ENCODE results near the gene P3H1. TPM values are rescaled to one million over a fixed set of nuclear protein-coding genes. Genes with fewer than 3 reads are reported as not detected.
A peak's percentile ranks its signal among the peaks of the same experiment; 100 is the strongest.
"Not testable (repeated sequence)": the region's sequence is repeated elsewhere in the genome, so short reads cannot be mapped to it uniquely, and the experiment has no call there.

P3H1 gene
- total RNA-seq, 1 donor from 2014 or later: 67.0 TPM

DNA sequence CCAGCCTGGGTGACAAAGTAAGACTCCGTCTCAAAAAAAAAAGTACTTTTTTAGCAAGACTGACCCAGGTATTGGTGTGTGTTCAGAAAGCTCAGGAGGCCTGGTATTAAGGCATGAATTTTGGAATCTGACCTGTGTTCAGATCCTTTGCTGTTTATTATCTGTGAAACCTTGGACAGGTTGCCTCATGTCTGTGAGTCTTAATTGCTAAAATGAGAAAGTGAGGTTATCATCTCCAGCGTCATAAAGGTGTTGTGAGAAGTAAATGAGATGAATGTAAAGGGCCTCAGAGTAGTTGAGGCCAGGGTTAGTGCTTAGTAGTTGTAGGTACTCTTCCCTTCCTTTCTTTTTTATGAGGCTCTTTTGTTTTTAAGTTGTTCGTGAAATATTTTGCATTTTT is 3.0 kb upstream of the P3H1 start:
- no peak for DNase-seq (ENCODE audit: low read depth in 2 of 2)

DNA sequence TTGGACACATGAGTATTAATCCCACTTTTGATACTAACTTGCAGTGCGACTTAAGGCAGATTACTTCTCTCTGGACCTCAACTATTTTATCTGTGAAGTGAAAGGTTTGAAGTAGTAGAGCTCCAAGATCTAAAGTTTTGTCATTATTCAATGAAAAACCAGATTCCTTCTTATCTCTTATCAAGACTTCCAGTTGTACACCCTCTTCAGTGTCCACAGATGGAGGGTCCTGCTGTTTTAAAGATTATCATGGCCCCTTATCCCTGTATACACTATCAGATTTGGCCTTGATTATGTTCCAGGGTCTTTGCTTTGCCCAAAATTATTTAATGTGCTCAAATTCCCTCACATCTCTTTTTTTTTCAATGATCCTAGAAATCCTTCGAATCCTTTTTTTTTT is 1.3 kb upstream of the P3H1 start:
- no peak for DNase-seq (ENCODE audit: low read depth in 2 of 2)

DNA sequence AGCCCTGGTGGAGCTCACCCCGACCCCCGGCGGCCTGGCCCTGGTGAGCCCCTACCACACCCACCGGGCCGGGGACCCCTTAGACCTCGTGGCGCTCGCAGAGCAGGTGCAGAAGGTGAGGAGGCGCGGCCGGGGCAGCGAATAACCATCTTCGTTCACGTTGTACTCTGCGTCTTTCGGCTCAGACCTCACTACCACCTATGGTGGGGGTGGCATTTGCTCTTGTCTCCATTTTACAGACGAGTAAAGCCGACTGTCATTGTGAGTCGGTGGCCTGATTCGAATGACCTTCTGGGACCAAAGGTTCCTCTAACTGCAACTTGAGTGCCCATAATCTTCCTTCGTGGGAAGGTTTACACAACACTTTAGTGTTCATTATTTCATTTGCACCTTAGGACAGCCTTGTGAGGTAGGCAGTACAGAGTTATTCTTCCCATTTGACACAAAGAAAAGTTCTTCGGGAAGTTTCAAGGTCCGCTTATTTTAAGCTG is 727 bp upstream of the P3H1 start:
- no peak for DNase-seq (ENCODE audit: low read depth in 2 of 2)

DNA sequence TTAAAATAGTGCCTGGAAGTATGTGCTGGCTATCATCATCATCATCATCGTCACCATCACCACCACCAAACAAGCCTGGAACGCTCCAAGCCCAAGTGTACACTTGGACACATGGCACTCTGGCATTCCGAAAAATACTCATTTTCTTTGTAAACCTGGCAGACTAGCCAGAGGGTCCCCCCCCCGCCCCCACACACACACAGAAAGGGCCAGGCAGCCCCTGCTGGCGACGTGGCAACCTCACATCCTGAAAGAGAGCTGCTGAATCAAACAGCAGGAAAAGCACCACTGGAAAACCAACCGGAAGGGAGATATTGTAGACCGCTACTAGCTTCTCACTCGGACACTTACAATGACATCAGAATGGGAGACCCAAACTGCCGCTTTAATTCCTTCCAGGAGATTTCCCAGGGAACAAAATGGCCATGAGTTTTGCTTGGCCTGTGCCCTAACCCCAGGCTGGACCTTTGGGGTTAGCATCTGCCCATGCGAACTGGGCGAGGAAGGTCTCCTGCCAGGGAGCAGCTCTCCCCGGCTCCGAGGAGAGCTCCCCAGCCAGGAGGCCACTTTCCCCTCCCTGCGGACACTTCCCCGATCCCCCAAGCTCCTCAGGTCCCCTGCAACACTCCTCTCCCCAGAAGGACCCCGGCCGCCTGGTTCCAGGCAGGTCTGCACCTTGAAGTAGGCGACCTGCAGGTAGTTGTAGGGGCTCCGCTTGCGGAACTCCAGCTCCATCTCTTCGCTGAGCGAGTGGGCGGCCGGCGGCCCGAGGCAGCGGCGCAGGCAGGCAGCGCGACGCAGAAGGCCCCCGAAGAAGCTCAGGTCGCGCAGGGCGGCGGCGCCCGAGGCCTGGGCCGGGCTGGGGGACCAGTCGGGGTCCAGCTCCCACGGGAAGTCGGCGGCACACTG is 742 bp downstream of the P3H1 start:
- peak; percentile 48 to 85 for DNase-seq (ENCODE audit: low read depth in 2 of 2)

DNA sequence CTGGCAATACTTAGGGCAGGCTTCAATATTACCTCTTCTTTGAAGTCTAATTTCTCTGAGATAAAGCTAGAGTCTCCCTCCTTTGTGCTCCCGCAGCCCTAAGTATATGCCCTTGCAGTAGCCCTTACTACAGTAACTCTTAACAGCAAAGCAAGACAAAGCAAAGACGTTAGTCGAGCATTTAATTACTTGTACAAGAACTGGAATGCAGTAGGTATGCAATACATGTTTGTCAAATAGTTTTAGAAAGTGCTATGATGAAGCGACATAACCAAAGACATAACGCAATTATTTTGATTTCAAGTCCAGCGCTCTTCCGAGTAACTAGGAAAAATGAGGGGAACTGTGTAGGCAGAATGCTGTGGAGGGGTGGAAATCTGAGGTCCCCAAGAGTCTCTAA is 1.6 kb downstream of the P3H1 start:
- no peak for DNase-seq (ENCODE audit: low read depth in 2 of 2)

DNA sequence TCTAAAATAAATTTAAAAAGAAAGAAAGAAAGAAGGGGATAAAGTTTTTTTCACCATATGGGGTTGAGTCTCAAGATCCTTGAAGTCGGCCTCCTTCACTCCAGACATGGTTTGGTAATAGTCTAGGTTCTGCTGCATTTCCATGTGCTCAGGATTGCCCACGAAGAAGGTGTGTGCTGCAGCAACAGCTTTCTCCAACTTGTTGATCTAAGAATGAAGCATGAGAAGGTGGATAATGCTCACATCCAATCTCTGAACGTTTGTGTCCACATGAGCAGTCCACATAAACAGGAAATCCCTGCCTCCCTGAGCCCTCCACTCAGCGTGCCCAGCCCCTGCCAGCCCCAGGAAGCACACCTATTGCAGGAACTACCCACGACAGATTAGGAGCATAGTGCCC is 4.6 kb downstream of the P3H1 start:
- peak in 1 of 2 donors; percentile 18 for DNase-seq (ENCODE audit: low read depth in 2 of 2)

DNA sequence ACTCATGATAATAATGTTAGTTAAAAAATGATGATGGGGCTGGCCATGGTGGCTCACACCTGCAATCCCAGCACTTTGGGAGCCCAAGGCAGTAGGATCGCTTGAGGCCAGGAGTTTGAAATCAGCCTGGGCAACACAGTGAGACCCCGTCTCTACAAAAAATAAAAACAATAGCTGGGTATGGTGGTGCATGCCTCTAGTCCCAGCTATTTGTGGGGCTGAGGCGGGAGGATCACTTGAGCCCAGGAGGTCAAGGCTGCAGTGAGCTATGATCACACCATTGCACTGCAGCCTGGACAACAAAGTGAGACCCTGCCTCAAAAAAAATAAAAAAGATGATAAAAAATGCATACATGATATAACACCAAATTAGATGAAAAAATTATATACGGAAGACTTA is 5.3 kb downstream of the P3H1 start:
- DNase-seq (ENCODE audit: low read depth in 2 of 2): no peak

DNA sequence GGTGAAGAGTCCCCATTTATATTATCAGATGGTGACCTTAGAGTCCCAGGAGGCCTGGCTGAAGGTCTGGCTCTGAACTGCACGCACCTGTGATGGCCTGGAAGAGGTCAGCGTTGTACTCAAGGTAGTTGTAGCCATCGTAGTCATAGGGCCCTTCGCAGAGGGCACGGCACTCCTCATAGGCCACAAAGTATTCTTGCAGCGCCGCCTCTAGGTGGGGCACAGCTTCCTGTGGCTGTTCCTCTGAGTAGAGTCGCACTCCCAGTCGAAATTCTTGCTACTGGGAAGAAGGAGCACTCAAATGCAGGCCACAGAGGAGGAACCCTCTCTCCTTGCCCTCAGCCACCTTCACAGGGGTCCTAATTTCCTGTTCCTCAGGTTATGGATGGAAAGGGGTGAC is 7.7 kb downstream of the P3H1 start:
- DNase-seq (ENCODE audit: low read depth in 2 of 2): no peak

DNA sequence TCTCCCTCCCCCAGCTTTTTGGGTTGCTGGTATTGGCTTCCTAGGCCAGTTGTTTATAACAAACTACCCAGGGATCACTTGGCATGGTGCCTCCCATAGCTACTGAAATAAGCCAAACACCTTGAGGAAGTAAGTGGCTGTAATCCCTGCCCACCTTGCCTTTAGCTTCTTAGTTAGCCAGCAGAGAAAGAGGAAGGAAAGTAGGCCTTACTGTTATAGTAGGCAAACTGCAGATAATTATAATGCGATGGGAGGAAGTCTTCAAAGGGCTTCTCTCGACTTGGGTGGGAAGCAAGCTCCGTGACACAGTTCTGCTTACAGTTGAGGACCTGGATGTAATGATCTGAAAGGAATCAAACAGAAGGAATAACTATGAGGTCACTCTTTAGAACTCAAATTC is 8.2 kb downstream of the P3H1 start:
- no peak for DNase-seq (ENCODE audit: low read depth in 2 of 2)

DNA sequence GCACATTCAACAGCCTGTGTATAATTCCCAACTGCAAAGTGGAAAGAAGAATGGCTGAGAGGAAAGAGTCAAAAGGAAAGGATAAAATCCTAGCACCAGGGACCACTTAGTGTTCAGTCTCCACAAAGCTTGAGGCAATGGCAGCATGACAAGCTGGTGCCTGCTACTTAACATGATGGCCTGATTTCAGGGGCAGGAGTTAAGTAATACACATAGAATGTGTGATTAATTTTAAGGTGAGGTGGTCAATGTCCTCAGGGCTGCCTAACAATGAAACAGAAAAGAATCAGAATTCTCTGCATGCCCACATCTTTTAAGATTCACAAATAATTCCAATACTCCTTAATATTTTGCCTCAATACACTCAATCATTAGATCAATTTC is 8.9 kb downstream of the P3H1 start:
- no peak for DNase-seq (ENCODE audit: low read depth in 2 of 2)

DNA sequence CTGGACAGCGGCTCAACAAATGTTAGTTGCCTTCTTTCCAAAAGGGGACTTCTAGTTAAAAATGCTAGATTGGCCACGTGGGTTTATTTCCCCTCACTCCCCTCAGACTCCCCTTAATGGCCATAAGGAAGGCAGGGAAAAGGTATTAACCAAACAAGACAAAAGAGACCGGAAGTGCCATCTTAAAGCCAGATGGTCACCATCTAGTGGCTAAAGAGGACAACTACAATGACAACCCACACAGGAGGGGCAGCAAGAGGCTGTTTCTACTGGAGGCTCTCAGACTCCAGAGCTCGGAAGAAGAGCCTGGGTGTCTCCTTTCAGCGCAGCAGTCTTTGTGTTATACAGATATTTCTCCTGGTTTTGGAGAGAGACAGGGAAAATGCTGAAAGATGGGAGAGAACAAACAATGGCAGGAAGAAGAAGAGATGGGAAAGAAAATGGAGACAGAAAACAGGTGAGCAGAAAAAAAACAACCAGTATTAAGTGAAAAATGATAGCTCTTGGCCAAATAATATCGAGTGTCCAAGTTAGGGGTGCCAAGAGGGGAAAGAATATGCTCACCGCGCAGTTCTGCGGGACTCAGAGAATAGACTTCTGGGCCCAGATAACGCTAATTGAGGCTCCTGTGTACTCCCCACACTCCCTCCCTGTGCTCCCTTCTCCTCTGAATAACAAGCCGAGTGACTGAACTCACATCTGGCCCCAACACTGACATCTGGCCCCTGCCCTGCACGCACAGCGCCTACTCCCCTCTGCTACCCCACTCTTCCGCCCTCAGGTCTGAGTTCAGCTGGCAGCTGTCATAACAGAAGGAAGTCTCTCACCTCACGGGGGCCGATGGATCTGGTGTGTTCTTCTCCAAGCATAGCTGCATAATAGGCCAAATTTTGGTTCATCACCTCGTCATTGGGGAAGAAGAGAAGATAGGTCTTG is 9.6 kb downstream of the P3H1 start:
- peak; percentile 56 to 74 for DNase-seq (ENCODE audit: low read depth in 2 of 2)

DNA sequence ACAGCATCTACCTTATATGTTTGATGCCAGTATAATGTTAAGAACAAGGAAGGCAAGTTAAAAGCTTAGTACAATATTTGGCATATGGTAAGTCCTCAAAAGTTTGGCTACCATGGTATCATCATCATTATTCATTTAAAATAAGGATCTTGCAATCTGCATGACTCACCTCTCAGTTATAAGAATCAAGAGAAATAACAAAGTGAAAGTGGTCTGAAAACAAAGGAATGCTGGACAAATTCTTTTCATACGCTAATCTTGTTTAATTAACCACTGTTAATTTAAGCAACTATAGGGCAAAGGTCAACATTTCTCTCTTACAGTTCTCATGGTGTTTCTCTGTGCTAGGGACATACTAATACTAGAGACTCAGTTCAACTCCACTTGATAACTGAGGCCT is 13.8 kb downstream of the P3H1 start:
- no peak for DNase-seq (ENCODE audit: low read depth in 2 of 2)

DNA sequence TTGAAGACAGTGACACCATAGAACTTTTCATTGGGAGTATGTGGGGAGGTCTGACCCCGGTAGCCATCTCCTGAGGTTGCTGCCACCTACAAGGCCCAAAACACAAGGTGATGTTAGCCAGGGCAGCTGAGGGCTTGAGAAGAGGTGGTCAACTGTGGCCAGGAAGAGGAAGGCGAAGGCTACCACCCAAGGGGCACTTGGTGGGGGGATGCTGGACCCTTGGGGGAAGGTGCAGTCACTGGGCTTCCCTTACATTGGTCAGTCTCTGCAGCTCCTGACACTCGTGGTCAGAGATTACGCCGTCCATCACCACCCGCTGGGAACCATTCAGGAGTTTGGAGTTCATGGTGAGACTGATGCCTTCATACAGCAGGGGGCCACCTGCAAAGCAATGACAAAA is 14.5 kb downstream of the P3H1 start:
- no peak for DNase-seq (ENCODE audit: low read depth in 2 of 2)

DNA sequence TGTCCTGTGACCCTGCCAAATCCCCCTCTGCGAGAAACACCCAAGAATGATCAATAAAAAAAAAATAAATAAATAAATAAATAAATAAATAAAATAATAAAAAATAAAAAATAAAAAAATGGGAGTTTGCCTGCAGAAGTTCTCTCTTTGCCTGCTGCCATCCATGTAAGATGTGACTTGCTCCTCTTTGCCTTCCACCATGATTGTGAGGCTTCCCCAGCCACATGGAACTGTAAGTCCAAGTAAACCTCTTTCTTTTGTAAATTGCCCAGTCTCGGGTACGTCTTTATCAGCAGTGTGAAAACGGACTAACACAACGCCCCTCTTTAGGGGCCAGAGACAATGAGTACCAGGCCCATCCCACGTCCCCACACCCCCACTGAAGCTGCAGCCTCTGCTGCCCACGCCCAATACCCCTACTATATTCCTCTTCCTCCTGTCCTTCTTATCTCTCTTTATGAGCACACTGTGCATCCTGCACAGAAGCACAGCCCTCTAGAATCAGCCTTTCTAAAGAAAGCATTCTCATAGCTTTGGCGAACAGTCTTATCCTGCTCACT is 15.2 kb downstream of the P3H1 start:
- not testable (repeated sequence) for DNase-seq (ENCODE audit: low read depth in 2 of 2)

DNA sequence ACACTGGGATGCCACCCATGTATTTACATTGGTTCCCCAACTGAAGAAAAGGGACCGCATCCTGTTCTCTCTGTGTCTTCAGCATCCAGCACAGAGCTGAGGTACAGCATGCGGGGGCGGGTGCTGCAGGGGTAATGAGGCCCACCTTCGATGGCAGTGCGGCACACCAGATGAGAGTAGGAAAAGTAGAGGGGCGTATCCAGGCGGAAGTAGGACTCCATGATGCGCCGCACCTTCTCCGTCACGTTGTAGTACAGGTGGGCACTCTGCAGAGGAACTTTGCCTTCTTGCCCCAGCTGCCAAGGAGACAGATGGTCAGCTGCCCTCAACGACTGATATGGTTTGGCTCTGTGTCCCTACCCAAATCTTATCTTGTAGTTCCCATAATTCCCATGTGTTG is 16.8 kb downstream of the P3H1 start:
- no peak for DNase-seq (ENCODE audit: low read depth in 2 of 2)

DNA sequence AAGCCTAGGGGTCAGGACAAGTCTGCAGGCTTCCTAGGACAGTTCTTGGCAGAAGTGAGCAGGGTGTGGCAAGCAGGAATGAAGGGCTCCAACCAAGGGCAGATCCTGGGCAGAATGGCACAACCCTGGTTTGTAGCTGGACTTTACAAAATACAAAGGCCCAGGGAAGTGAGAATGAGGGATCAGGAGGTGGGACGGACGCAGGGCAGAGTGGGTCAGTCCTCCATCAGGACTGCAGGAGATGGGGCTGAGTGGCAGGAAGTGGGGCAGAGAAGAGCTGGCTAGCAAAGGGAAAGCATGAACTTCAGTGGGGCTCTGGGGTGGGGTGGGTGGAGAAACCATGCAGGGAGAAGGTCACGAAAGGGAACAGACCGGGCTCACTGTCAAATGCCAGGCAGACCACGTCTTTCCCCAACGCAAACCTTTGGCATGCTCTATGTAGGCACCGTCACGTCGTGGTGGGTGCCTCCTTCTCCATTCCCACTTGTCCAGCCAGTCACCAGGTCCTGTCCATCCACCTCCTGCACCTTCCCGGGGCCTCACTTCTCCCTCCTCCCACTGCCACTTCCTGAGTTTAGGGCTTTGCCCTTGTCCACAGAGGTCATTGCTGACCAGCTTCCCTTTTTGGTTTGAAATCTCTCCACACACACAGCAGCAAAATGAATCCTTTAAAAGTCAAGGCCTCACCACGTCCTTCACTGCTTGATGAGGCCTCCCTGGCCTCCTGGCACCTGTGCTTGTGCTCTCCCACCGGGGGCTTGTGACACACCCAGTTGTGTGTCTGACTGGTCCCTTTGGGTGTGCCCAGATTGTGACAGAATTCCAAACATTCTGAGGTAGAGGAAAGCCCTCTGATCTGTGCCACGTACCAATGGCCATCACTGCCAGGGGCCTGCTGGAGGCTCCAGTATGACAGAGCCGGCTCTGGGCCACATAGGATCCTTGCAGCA is 18.1 kb downstream of the P3H1 start:
- no peak for DNase-seq (ENCODE audit: low read depth in 2 of 2)

DNA sequence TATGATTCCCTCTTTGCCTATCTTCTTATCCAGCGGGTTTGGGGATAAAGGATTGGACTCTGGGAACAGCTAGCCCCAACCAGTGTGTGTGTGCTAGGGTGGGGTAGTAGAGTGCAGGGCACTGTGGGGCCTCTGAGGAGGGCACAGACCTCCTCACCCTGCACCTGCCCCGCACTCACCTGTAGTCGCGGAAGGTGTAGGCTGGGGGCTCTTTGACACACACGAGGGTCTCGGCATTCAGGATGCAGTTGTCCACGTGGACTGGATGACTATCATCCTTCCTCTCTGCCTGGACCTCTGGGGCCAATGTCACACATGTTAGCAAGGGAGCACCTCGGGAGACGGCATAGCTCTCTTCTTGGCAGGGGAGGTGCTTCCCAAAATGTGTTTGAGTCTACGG is 18.8 kb downstream of the P3H1 start:
- no peak for DNase-seq (ENCODE audit: low read depth in 2 of 2)

DNA sequence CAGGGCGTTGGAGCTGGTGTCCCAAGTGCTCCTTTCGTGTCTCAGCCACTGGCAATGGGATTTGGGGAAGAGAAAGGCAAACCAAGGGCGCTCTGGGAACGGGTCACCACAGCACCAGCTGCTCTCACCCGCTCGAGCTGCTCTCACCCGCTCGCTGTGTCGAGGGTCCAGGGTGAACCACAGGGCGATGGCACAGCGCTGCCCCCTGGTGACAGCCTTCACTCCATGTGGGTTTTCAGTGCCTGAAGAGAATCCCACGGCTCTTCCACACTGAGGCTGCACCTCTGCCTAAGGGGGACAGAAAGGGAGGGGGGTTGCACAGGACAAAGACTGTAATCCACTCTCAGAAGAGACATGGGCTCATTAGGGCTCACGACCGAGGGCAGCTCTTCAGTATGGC is 19.7 kb downstream of the P3H1 start:
- DNase-seq (ENCODE audit: low read depth in 2 of 2): peak in 1 of 2 donors; percentile 46

DNA sequence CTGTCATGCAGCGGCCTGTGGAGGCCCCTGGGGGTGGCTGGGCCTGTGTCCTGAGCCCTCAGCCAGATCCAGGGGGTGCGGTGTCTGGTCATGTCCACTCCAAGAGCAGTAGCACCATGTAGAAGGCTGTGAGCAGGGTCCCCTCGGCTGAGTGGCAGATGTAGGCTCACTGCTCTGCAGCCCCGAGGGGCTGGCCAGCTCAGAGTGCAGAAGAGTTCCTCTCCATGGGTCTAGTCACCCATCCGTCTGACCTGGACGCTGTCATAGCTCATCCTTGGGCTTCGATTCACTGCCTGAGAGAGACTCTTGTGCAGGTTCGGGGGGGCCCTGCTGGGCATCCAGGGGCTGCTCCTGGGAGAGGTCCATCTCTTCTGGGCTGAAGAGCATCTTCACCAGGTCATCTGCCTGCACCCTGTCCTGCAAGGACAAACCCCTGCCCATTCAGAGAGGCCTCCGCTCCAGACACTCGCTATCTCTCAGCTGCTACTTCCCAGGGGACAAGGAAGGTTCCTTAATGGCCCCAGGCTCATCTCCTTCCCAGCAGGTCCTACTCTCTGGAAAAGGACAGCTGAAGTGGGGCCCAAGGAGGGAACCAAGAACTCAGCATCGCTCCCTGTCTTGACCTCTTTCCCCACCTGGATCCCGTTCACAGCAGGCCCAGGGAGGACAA is 20.3 kb downstream of the P3H1 start:
- no peak for DNase-seq (ENCODE audit: low read depth in 2 of 2)

DNA sequence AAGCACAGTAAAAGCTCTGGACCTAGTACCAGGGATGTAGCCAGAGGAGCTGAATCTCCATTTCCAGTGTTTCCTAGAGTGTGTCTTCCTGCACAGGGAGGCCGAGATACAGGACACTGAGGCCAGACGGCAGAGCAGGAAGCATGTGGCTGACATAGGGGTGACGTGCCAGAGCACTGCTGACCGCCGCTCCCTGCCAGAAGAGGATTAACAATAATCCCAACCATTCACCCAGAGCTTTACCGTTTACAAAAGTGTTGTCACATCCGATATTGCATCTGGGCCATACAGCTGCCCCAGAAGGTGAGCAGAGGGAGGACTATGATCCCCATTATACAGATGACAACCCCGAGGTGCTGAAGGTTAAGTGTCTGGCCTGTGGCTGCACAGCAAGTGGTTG is 21.0 kb downstream of the P3H1 start:
- peak in 1 of 2 donors; percentile 23 for DNase-seq (ENCODE audit: low read depth in 2 of 2)

DNA sequence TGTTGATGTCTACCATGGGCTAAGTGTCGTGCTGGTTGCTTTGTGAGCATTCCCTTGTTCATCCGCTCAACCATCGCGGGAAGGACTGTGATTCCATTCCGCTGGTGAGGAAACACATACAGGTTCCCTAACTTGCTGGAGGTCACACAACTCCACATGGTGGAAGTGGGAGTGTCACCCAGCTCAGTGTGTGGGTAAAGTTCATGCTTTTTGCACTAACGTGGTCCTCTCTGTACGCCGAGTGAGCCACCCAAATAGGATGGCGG is 22.7 kb downstream of the P3H1 start:
- no peak for DNase-seq (ENCODE audit: low read depth in 2 of 2)

Data from dermis microvascular lymphatic vessel endothelial cell (primary cell).